ENCODE results near the gene SCML1.
"Not testable (repeated sequence)": the region's sequence is repeated elsewhere in the genome, so short reads cannot be mapped to it uniquely, and the experiment has no call there.

Gene SCML1

GRCh38 chrX:17740137-17741122 lies 3.1 kb downstream of the SCML1 start:
- no peak for DNase-seq

GRCh38 chrX:17741123-17741511 lies 3.8 kb downstream of the SCML1 start:
- DNase-seq: no peak

- DNase-seq: no peak
These were observed 6.6 kb downstream of the SCML1 start for GRCh38 chrX:17743913-17744312.

- no peak for DNase-seq
These were observed 7.7 kb downstream of the SCML1 start for GRCh38 chrX:17744896-17745523.

- DNase-seq: no peak
These were observed 10.4 kb downstream of the SCML1 start for GRCh38 chrX:17747692-17748091.

- DNase-seq: no peak
These were observed 11.4 kb downstream of the SCML1 start for GRCh38 chrX:17748684-17749083.

GRCh38 chrX:17750436-17750835 lies 13.1 kb downstream of the SCML1 start:
- DNase-seq: no peak

GRCh38 chrX:17758382-17758781 lies 21.1 kb downstream of the SCML1 start:
- DNase-seq: no peak

GRCh38 chrX:17759990-17760389 lies 22.7 kb downstream of the SCML1 start:
- DNase-seq: no peak

GRCh38 chrX:17767734-17768133 lies 30.4 kb downstream of the SCML1 start:
- DNase-seq: no peak

GRCh38 chrX:17768997-17769396 lies 31.7 kb downstream of the SCML1 start:
- no peak for DNase-seq

- DNase-seq: no peak
These were observed 32.5 kb downstream of the SCML1 start for GRCh38 chrX:17769701-17770269.

GRCh38 chrX:17773221-17773876 lies 36.1 kb downstream of the SCML1 start:
- DNase-seq: no peak

GRCh38 chrX:17774053-17774452 lies 36.8 kb downstream of the SCML1 start:
- DNase-seq: no peak

GRCh38 chrX:17778997-17779396 lies 41.7 kb downstream of the SCML1 start:
- no peak for DNase-seq

GRCh38 chrX:17779434-17779833 lies 42.1 kb downstream of the SCML1 start:
- no peak for DNase-seq

GRCh38 chrX:17786554-17787347 lies 49.5 kb downstream of the SCML1 start:
- DNase-seq: not testable (repeated sequence)

- no peak for DNase-seq
These were observed 50.3 kb downstream of the SCML1 start for GRCh38 chrX:17787557-17787956.

- DNase-seq: peak; percentile 18
These were observed 51.1 kb downstream of the SCML1 start for GRCh38 chrX:17788439-17788838.

GRCh38 chrX:17788956-17789562 lies 51.8 kb downstream of the SCML1 start:
- DNase-seq: no peak

- DNase-seq: peak; percentile 82
These were observed 55.5 kb downstream of the SCML1 start for GRCh38 chrX:17792826-17793225.

GRCh38 chrX:17798921-17799320 lies 61.6 kb downstream of the SCML1 start:
- DNase-seq: no peak

Measured in NCI-H1092 (cell line).